Right lobe of liver (tissue), 6 donors: ENCODE measurements around the gene GALNT1. TPM values are rescaled to one million over a fixed set of nuclear protein-coding genes. Genes with fewer than 3 reads are reported as not detected.

ENCODE experiments used
- ATAC-seq, 4 donors: fragments of 200-7000 bp; cut with Tn5 transposase; one replicate each; pipeline ENCODE4 v1.9.1; 2020; ENCODE audit warnings: mild to moderate bottlenecking in 4 of 4, moderate library complexity in 4 of 4
- DNase-seq, 3 donors: peaks; one replicate each; pipeline ENCODE4 v3.0.0-alpha.2; 2020
- H3K27ac ChIP-seq, 3 donors: fragments of 200-600 bp; one replicate each; pipeline ENCODE4 v1.8.0; 2022
- H3K27me3 ChIP-seq, 2 donors: fragments of 200-600 bp; one replicate each; pipeline ENCODE4 v1.8.0; 2022
- H3K36me3 ChIP-seq, 4 donors: fragments of 200-600 bp; sonication (generic) in 1 of 4; one replicate each; pipeline versions ENCODE4 v1.5.1 to v1.8.0; 2017 to 2022; ENCODE audit warnings: control low read depth in 1 of 4
- H3K4me1 ChIP-seq, 4 donors: fragments of 200-600 bp; sonication (generic) in 1 of 4; one replicate each; pipeline versions ENCODE4 v1.5.1 to v1.8.0; 2017 to 2022; ENCODE audit warnings: control low read depth in 1 of 4
- H3K4me3 ChIP-seq, 3 donors: fragments of 200-600 bp; one replicate each; pipeline ENCODE4 v1.8.0; 2022
- H3K9me3 ChIP-seq, 4 donors: fragments of 200-600 bp; sonication (generic) in 1 of 4; one replicate each; pipeline versions ENCODE4 v1.5.1 to v1.8.0; 2017 to 2022; ENCODE audit warnings: control low read depth in 1 of 4
- POLR2A ChIP-seq: fragments of 450-650 bp; IDR thresholded peaks from one replicate; pipeline ENCODE4 v1.6.1; 2017; ENCODE audit warnings: antibody characterized with exemption, mild to moderate bottlenecking
- WGBS: methylation state at CpG from one replicate; pipeline ENCODE4 v1.1.6; 2018; ENCODE audit warnings: low coverage, low lambda C conversion rate; ENCODE audit not compliant: insufficient coverage; ENCODE audit errors: missing lambda C conversion rate; 5-methylcytosine and 5-hydroxymethylcytosine counted together
- intact Hi-C, 2 donors: fragments of 100-400 bp; cut with DNase I; formaldehyde crosslinking; loops; one replicate each; pipeline versions ENCODE4 v1.11.2 to v1.14.1; 2022
- total RNA-seq, 6 experiments: library from RNA; depleted of rRNA in 2 of 6; stranded (reverse); fragments of >200 nt in 2 of 6; fragmentation: NEBNext Ultra II Directional in 3 of 6; extraction: Animal tissue kit (Norgen Biotek cat#: 25700) in 3 of 6; gene quantifications; one replicate each; pipeline versions ENCODE4 v1.1.0 to v1.2.4, GENCODE V29; 2016 to 2023
- TF ChIP-seq, protein P1 (sequence below), 4 donors: fragments of 200-600 bp in 3 of 4; fragments of 450-650 bp in 1 of 4; IDR thresholded peaks; one replicate each; pipeline versions ENCODE4 v1.5.1 to v1.8.0; 2016 to 2022; ENCODE audit warnings: antibody characterized with exemption in 4 of 4, mild to moderate bottlenecking in 2 of 4
- donor health status: DM: no; HTN: yes; CAD: no.
- donor health status: DM: no; HTN: no; CAD: no.
- donor health status: DM: no; HTN: no; CAD: no.
- donor health status: DM: no; HTN: yes; CAD: no.
- donor health status: DM: no; HTN: yes; CAD: no.

The GALNT1 gene
- total RNA-seq, 6 experiments from 2014 or later, result 28.0 to 47.4 (median 40.4) TPM

DNA sequence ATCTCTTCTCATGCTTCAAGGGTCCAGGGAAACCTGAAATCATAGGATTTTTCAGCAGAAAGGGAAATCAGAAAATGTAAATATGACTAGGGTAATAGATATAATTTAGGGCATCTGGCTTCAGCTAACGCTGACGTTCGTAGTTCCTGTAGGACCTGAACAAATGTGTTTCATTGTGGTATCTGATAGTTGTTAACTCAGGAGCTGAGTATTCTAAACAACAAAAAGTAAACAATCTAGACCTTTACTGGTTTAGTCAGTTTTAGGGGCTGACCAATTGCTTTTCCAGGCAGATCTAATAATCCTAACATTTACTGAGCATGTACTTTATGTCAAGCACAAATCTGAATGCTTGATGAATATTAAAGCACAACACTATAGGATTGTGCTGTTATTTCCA is 114.8 kb downstream of the GALNT1 start:
- Histone ChIP-seq H3K4me1 (no peaks in the 10 kb centered on the region), H3K4me3 (no peak overlapping the region), H3K9me3 (no peaks in the 10 kb centered on the region), H3K27ac (no peak overlapping the region), H3K36me3 (peaks cover 0 to 2% (median 0%) of the 10 kb centered on the region in 4 donors), H3K27me3 (no peaks in the 10 kb centered on the region)
- WGBS, result 84% methylated on average over 3 of the region's 3 CpGs
- no peak for TF ChIP-seq POLR2A
- TF ChIP-seq, protein P1, sequence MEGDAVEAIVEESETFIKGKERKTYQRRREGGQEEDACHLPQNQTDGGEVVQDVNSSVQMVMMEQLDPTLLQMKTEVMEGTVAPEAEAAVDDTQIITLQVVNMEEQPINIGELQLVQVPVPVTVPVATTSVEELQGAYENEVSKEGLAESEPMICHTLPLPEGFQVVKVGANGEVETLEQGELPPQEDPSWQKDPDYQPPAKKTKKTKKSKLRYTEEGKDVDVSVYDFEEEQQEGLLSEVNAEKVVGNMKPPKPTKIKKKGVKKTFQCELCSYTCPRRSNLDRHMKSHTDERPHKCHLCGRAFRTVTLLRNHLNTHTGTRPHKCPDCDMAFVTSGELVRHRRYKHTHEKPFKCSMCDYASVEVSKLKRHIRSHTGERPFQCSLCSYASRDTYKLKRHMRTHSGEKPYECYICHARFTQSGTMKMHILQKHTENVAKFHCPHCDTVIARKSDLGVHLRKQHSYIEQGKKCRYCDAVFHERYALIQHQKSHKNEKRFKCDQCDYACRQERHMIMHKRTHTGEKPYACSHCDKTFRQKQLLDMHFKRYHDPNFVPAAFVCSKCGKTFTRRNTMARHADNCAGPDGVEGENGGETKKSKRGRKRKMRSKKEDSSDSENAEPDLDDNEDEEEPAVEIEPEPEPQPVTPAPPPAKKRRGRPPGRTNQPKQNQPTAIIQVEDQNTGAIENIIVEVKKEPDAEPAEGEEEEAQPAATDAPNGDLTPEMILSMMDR (IDR thresholded peaks at IDR 0.05), result no peak
- DNase-seq (no peak), ATAC-seq (no peak)
- intact Hi-C loops, result no loop called here

DNA sequence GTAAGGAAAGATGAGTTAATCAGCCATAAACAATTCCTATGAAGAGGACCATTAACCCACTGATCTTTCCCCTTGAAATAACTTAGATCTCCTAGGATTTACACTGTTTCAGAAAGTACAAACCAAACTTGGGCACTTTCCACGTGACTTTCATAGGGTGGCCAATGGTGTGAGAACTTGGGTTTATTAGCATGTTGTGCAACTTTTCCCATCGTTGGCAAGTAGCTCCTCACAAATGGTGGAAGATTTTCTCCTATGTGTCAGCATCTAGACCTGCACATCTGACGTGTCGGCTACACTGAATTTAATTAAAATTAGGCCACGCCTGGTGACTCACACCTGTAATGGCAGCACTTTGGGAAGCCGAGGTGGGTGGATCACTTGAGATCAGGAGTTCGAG is 116.3 kb downstream of the GALNT1 start:
- H3K27ac ChIP-seq, result no peak overlapping the region
- WGBS, result 77% methylated on average over 7 of the region's 7 CpGs
- H3K4me1 ChIP-seq, result no peaks in the 10 kb centered on the region
- H3K27me3 ChIP-seq, result no peaks in the 10 kb centered on the region
- DNase-seq, result no peak
- TF ChIP-seq, protein P1 (IDR thresholded peaks at IDR 0.05), result no peak
- no peak for TF ChIP-seq POLR2A
- no peaks in the 10 kb centered on the region for H3K36me3 ChIP-seq
- ATAC-seq, result no peak
- H3K9me3 ChIP-seq, result no peaks in the 10 kb centered on the region
- no peak overlapping the region for H3K4me3 ChIP-seq
- intact Hi-C loops, result no loop called here

DNA sequence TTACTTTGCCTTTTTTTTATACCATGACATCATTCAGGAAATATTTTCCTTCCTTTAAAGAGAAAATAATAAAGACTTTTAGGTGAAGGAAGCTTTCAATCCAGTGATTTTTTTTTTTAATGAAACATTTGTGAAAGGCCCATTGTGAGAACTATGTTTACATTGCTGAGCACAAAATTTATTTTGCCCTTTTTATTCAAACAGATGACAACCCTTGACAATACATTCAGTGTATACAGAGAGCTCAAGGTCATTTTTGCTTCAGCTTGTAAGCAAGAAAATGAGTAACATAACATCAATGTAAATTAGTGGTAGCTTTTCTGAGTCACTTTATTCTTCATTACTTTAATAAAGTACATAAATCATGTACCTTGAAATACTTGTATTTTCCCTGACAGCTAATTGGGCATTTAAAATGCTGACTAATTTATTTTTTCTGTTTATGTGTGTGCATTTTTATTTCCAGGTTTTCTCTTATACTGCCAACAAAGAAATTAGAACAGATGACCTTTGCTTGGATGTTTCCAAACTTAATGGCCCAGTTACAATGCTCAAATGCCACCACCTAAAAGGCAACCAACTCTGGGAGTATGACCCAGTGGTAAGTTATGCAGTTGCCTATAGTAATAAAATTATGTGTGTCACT is 121.6 kb downstream of the GALNT1 start:
- no peak for DNase-seq
- Histone ChIP-seq H3K27ac (no peak overlapping the region), H3K27me3 (no peaks in the 10 kb centered on the region), H3K36me3 (no peaks in the 10 kb centered on the region), H3K9me3 (no peaks in the 10 kb centered on the region), H3K4me3 (no peak overlapping the region), H3K4me1 (peaks cover 0 to 5% (median 0%) of the 10 kb centered on the region in 4 donors)
- peak in 2 of 4 donors; percentile 20 to 64 for ATAC-seq
- intact Hi-C loops, result no loop called here
- TF ChIP-seq POLR2A, result no peak
- TF ChIP-seq, protein P1 (IDR thresholded peaks at IDR 0.05), result no peak

DNA sequence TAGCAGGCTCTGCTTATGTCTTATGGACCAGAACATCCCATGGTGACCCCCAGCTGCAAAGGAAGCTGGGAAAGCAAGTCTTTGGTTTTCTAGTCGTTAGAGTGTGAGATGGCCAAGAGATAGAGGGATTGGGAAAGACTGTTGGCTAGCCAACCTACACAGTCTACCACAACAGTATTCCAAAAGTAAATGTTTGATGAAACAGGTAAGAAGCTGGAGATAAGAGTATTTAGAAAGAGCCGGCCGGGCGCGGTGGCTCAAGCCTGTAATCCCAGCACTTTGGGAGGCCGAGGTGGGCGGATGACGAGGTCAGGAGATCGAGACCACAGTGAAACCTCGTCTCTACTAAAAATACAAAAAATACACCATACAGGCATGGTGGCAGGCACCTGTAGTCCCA is 124.4 kb downstream of the GALNT1 start:
- H3K27ac ChIP-seq, result no peak overlapping the region
- intact Hi-C loops, result no loop called here
- peaks cover 0 to 5% (median 2%) of the 10 kb centered on the region in 4 donors for H3K36me3 ChIP-seq
- peak; percentile 78 to 97 (median 84) for ATAC-seq
- H3K27me3 ChIP-seq, result no peaks in the 10 kb centered on the region
- H3K4me3 ChIP-seq, result no peak overlapping the region
- H3K4me1 ChIP-seq, result peaks cover 0 to 5% (median 0%) of the 10 kb centered on the region in 4 donors
- TF ChIP-seq, protein P1 (IDR thresholded peaks at IDR 0.05), result no peak
- no peak for TF ChIP-seq POLR2A
- 42% methylated on average over 10 of the region's 10 CpGs for WGBS
- peak in 2 of 3 donors; percentile 21 to 53 for DNase-seq
- no peaks in the 10 kb centered on the region for H3K9me3 ChIP-seq
